BE2C (cell line): ENCODE results near the gene FAF1.

Source experiments
- DNase-seq: peaks from one replicate; pipeline ENCODE4 v3.0.0-alpha.2; 2020
- H3K27me3 ChIP-seq: fragments of 250-450 bp; sonication (Bioruptor Pico); 2 replicates; pipeline ENCODE4 v1.5.1; 2020; ENCODE audit warnings: mild to moderate bottlenecking
- H3K36me3 ChIP-seq: fragments of 250-450 bp; sonication (Bioruptor Pico); 2 replicates; pipeline ENCODE4 v1.5.1; 2020; ENCODE audit warnings: mild to moderate bottlenecking
- H3K4me1 ChIP-seq: fragments of 250-450 bp; sonication (Bioruptor Pico); 2 replicates; pipeline ENCODE4 v1.5.1; 2020
- H3K4me3 ChIP-seq: 2 replicates; pipeline ENCODE4 v1.5.1; 2011; ENCODE audit warnings: low read depth, low read length
- H3K9me3 ChIP-seq: fragments of 250-450 bp; sonication (Bioruptor Pico); 2 replicates; pipeline ENCODE4 v1.5.1; 2020
- TF ChIP-seq, protein P1 (sequence below): IDR thresholded peaks from 2 replicates; pipeline ENCODE4 v1.5.1; 2012; ENCODE audit warnings: mild to moderate bottlenecking, low read depth, low read length

Gene FAF1

DNA sequence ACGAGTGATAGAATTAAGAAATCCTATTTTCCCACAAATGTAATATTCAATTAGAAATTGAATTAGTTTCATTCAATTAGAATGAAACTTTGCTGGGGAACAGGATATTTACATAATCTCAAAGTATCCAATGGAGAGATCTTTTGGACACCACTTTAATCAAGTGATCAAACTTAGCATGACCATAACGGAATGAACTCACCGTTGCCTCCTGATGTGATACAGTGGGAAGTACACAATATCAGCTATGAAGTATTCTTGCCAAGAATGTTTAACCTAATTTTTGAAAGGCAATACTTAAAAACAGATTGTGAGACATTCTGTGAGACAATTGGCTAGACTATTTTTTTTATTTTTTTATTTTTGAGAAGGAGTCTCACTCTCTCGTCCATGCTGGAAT is 26.6 kb upstream of the FAF1 start:
- Histone ChIP-seq H3K36me3 (no peaks in the 10 kb centered on the region), H3K4me1 (no peaks in the 10 kb centered on the region), H3K9me3 (no peaks in the 10 kb centered on the region), H3K4me3 (no peak overlapping the region), H3K27me3 (no peaks in the 10 kb centered on the region)
- TF ChIP-seq, protein P1, sequence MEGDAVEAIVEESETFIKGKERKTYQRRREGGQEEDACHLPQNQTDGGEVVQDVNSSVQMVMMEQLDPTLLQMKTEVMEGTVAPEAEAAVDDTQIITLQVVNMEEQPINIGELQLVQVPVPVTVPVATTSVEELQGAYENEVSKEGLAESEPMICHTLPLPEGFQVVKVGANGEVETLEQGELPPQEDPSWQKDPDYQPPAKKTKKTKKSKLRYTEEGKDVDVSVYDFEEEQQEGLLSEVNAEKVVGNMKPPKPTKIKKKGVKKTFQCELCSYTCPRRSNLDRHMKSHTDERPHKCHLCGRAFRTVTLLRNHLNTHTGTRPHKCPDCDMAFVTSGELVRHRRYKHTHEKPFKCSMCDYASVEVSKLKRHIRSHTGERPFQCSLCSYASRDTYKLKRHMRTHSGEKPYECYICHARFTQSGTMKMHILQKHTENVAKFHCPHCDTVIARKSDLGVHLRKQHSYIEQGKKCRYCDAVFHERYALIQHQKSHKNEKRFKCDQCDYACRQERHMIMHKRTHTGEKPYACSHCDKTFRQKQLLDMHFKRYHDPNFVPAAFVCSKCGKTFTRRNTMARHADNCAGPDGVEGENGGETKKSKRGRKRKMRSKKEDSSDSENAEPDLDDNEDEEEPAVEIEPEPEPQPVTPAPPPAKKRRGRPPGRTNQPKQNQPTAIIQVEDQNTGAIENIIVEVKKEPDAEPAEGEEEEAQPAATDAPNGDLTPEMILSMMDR: no peak
- no peak for DNase-seq

- no peaks in the 10 kb centered on the region for H3K9me3 ChIP-seq
- no peaks in the 10 kb centered on the region for H3K36me3 ChIP-seq
- H3K4me1 ChIP-seq: no peaks in the 10 kb centered on the region
- no peak overlapping the region for H3K4me3 ChIP-seq
- DNase-seq: no peak
- TF ChIP-seq, protein P1: no peak
- no peaks in the 10 kb centered on the region for H3K27me3 ChIP-seq
These were observed 25.0 kb upstream of the FAF1 start for GRCh38 chr1:50985094-50985493.

DNA sequence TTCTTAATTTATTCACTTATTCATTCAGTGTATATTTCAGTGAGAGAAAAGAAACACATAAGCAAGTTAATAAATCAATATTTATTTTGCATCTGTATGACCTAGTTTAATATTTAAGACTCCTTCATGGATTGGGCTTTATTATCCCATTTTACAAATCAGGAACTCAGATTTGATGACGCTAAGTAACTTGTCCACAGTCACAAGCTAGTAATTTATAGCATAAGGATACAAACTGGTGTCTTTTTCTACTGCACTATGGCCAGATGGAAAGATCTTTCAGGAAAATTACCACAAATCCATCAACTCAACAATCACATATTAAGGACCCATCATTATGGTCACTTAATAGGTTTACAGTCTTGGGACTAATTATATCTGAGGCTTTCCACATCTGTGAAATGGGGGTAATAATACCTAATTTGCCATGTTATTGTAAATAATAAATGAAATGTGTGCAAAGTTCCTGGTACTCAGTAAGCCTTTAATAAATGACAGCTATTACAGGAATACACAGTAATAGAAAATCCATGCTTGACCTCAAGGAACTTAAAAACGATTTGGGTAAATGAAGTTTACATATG is 23.2 kb upstream of the FAF1 start:
- Histone ChIP-seq H3K36me3 (no peaks in the 10 kb centered on the region), H3K27me3 (no peaks in the 10 kb centered on the region), H3K4me3 (no peak overlapping the region), H3K9me3 (no peaks in the 10 kb centered on the region), H3K4me1 (no peaks in the 10 kb centered on the region)
- DNase-seq: no peak
- TF ChIP-seq, protein P1: no peak

GRCh38 chr1:50982611-50983010 is 22.5 kb upstream of the FAF1 start:
- Histone ChIP-seq H3K36me3 (no peaks in the 10 kb centered on the region), H3K9me3 (no peaks in the 10 kb centered on the region), H3K4me1 (no peaks in the 10 kb centered on the region), H3K27me3 (no peaks in the 10 kb centered on the region), H3K4me3 (no peak overlapping the region; the same call in 1 of the 2 replicates)
- DNase-seq: no peak
- TF ChIP-seq, protein P1: no peak

GRCh38 chr1:50981741-50982140 is 21.7 kb upstream of the FAF1 start:
- Histone ChIP-seq H3K4me1 (no peaks in the 10 kb centered on the region), H3K4me3 (peak overlapping the region; percentile 18), H3K27me3 (no peaks in the 10 kb centered on the region), H3K36me3 (no peaks in the 10 kb centered on the region), H3K9me3 (no peaks in the 10 kb centered on the region)
- TF ChIP-seq, protein P1: no peak
- DNase-seq: no peak

DNA sequence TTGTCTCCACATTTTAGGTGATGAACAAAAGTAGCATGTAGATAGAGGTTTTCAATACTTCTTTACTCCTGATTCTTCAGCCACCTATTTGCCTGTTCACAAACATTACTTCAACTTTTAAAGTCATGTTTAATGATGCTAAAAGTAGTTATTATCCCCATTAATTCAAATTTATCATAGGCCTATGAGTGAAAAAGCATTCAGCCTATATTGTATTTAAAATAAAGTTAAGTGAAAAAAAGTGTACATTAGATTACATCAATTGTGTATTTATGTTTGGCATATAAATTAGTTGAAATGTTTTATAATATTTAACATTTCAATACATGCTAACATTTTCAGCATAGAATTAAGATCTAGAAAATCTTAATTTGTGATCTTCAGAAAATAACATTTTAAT is 20.4 kb upstream of the FAF1 start:
- peak overlapping the region; percentile 78 for H3K4me3 ChIP-seq
- no peak for DNase-seq
- no peaks in the 10 kb centered on the region for H3K27me3 ChIP-seq
- H3K4me1 ChIP-seq: no peaks in the 10 kb centered on the region
- H3K9me3 ChIP-seq: no peaks in the 10 kb centered on the region
- no peaks in the 10 kb centered on the region for H3K36me3 ChIP-seq
- TF ChIP-seq, protein P1: no peak
